K562 (cell line): Measurements from ENCODE around the gene GNG14. TPM values are rescaled to one million over a fixed set of nuclear protein-coding genes. Genes with fewer than 3 reads are reported as not detected.

Experiments
- ARNT ChIP-seq, 2 experiments: fragments of 450-650 bp; IDR thresholded peaks; 2 replicates each; pipeline ENCODE4 v1.6.1; 2016; ENCODE audit warnings: mild to moderate bottlenecking in 1 of 2
- CHCHD3 ChIP-seq: fragments of 250-450 bp; sonication (Bioruptor Pico); IDR thresholded peaks from 2 replicates; pipeline ENCODE4 v2.1.2; 2022; ENCODE audit warnings: mild to moderate bottlenecking
- DDX20 ChIP-seq: fragments of 450-650 bp; IDR thresholded peaks from 2 replicates; pipeline ENCODE4 v1.6.1; 2016; ENCODE audit warnings: missing genetic modification characterization, low read depth, mild to moderate bottlenecking, missing compliant biosample characterization, moderate library complexity
- DLX4 ChIP-seq: fragments of 250-450 bp; sonication (Bioruptor Pico); IDR thresholded peaks from 2 replicates; pipeline ENCODE4 v1.6.1; 2021; ENCODE audit warnings: mild to moderate bottlenecking
- ID3 ChIP-seq, 2 experiments: fragments of 250-450 bp in 1 of 2; fragments of 450-650 bp in 1 of 2; sonication (Bioruptor Pico) in 1 of 2; IDR thresholded peaks; 2 replicates each; pipeline versions ENCODE4 v1.6.1 to v1.8.0; 2016 to 2021; ENCODE audit warnings: mild to moderate bottlenecking in 2 of 2, moderate library complexity in 2 of 2, missing compliant biosample characterization in 1 of 2, missing genetic modification characterization in 1 of 2
- KDM1A ChIP-seq, 2 experiments: fragments of 450-650 bp; IDR thresholded peaks; 2 replicates each; pipeline ENCODE4 v1.6.1; 2016; ENCODE audit warnings: mild to moderate bottlenecking in 2 of 2
- MAZ ChIP-seq, 2 experiments: fragments of 450-650 bp in 1 of 2; sonication (generic) in 1 of 2; formaldehyde crosslinking; IDR thresholded peaks in 1 of 2; conservative IDR thresholded peaks in 1 of 2; 2 replicates each; pipeline versions ENCODE4 v1.4.0 to v1.5.0; 2020; ENCODE audit warnings: mild to moderate bottlenecking in 1 of 2, missing genetic modification reagents in 1 of 2
- RBM17 ChIP-seq: fragments of 200-400 bp; formaldehyde crosslinking; IDR thresholded peaks from 2 replicates; pipeline ENCODE4 v1.6.1; 2017; ENCODE audit warnings: low read depth, mild to moderate bottlenecking, low read length, borderline replicate concordance
- SIRT6 ChIP-seq: IDR thresholded peaks from one replicate; pipeline ENCODE4 v1.6.1; 2012; ENCODE audit warnings: low read depth, mild to moderate bottlenecking, control low read depth, inconsistent platforms, low read length, moderate library complexity
- SP1 ChIP-seq: sonication (generic); formaldehyde crosslinking; IDR thresholded peaks from 2 replicates; pipeline ENCODE4 v1.8.1; 2022; ENCODE audit warnings: mild to moderate bottlenecking, missing genetic modification reagents
- TAF9B ChIP-seq: fragments of 450-650 bp; IDR thresholded peaks from 2 replicates; pipeline ENCODE4 v1.6.1; 2018; ENCODE audit warnings: mild to moderate bottlenecking; ENCODE audit not compliant: partially characterized antibody
- TAL1 ChIP-seq: fragments of 450-650 bp; IDR thresholded peaks from 2 replicates; pipeline ENCODE4 v1.6.1; 2016; ENCODE audit warnings: mild to moderate bottlenecking
- TCF7L2 ChIP-seq: fragments of 150-350 bp; IDR thresholded peaks from 2 replicates; pipeline ENCODE4 v1.6.1; 2016; ENCODE audit warnings: low read depth, mild to moderate bottlenecking, low read length, moderate library complexity
- VEZF1 ChIP-seq: fragments of 200-800 bp; sonication (Bioruptor generic); IDR thresholded peaks from 2 replicates; pipeline ENCODE4 v1.6.1; 2017; ENCODE audit warnings: missing genetic modification characterization, missing compliant biosample characterization
- ZNF239 ChIP-seq: fragments of 250-450 bp; sonication (Bioruptor Pico); IDR thresholded peaks from 2 replicates; pipeline ENCODE4 v1.4.0; 2020; ENCODE audit warnings: mild to moderate bottlenecking
- ZNF592 ChIP-seq: fragments of 450-650 bp; IDR thresholded peaks from 2 replicates; pipeline ENCODE4 v1.6.1; 2017; ENCODE audit warnings: antibody characterized with exemption, mild to moderate bottlenecking
- ZNF639 ChIP-seq, 2 experiments: fragments of 200-800 bp in 1 of 2; sonication (Bioruptor generic) in 1 of 2; sonication (generic) in 1 of 2; formaldehyde crosslinking in 1 of 2; IDR thresholded peaks in 1 of 2; conservative IDR thresholded peaks in 1 of 2; 2 replicates each; pipeline versions ENCODE4 v1.5.0 to v1.6.1; 2016 to 2020; ENCODE audit warnings: missing compliant biosample characterization in 1 of 2, missing genetic modification characterization in 1 of 2, missing genetic modification reagents in 1 of 2
- polyA plus RNA-seq, 8 experiments: library from polyadenylated mRNA; depleted of rRNA in 4 of 8; stranded (reverse) in 5 of 8; unstranded in 3 of 8; fragments of >200 nt; fragmentation: Nextera tagmentation in 2 of 8; fragmentation: Illumina TruSeq in 1 of 8; extraction: Ambion mirVana in 2 of 8; extraction: Trizol in 1 of 8; gene quantifications; 2 replicates each; pipeline versions ENCODE4 v1.2.1 to v1.2.3, GENCODE V29; 2011 to 2014; ENCODE audit warnings: inconsistent platforms in 1 of 8, missing spikeins in 1 of 8
- total RNA-seq, 7 experiments: library from RNA; depleted of rRNA in 6 of 7; stranded (reverse); fragments of >200 nt in 6 of 7; fragmentation: Illumina TruSeq in 2 of 7; extraction: Trizol in 2 of 7; gene quantifications; 2 replicates each; pipeline versions ENCODE4 v1.2.1 to v1.2.3, GENCODE V29; 2011 to 2021; ENCODE audit warnings: low replicate concordance in 1 of 7

GNG14 gene
- total and polyA plus RNA-seq, 9 of the 15 experiments (the other 6 are each of a cell fraction or from before 2014, with no cell fraction given) = not detected

- TF ChIP-seq KDM1A (IDR thresholded peaks at IDR 0.05) (no peak), VEZF1 (CRISPR knock-in tag) (peak; percentile 58), RBM17 (no peak), ID3 (CRISPR knock-in tag; IDR thresholded peaks at IDR 0.05) (no peak), ID3 (tag; IDR thresholded peaks at IDR 0.05) (peak; percentile 54; the same call in 1 of the 2 replicates), SP1 (peak; percentile 62), SIRT6 (no peak), ZNF592 (0 out of 2 replicates have a peak, but pooled peaks have one; percentile 15), ZNF639 (CRISPR knock-in tag; conservative IDR thresholded peaks at IDR 0.05 in 1 of 2, IDR thresholded peaks at IDR 0.05 in 1 of 2) (peak in 1 of 2 experiments; percentile 73; a peak in 2 of 4 replicates), DDX20 (tag) (no peak), TCF7L2 (0 out of 2 replicates have a peak, but pooled peaks have one; percentile 49), ZNF239 (CRISPR knock-in tag) (peak; percentile 51; the same call in 1 of the 2 replicates), TAL1 (peak; percentile 42; the same call in 1 of the 2 replicates), MAZ (CRISPR knock-in tag; conservative IDR thresholded peaks at IDR 0.05 in 1 of 2, IDR thresholded peaks at IDR 0.05 in 1 of 2) (peak; percentile 38 to 59), TAF9B (no peak), ARNT (IDR thresholded peaks at IDR 0.05) (peak; percentile 93 to 95), CHCHD3 (CRISPR knock-in tag) (no peak), DLX4 (CRISPR knock-in tag) (no peak)
Observed at GRCh38 chr19:12669270-12670158, 18.3 kb upstream of the GNG14 start (continued).
